ENCODE data around the gene ZFHX3. TPM values are rescaled to one million over a fixed set of nuclear protein-coding genes. Genes with fewer than 3 reads are reported as not detected.

Gene ZFHX3
- total and polyA plus RNA-seq, 2 donors from 2014 or later: 2.3 to 29.3 TPM

DNA sequence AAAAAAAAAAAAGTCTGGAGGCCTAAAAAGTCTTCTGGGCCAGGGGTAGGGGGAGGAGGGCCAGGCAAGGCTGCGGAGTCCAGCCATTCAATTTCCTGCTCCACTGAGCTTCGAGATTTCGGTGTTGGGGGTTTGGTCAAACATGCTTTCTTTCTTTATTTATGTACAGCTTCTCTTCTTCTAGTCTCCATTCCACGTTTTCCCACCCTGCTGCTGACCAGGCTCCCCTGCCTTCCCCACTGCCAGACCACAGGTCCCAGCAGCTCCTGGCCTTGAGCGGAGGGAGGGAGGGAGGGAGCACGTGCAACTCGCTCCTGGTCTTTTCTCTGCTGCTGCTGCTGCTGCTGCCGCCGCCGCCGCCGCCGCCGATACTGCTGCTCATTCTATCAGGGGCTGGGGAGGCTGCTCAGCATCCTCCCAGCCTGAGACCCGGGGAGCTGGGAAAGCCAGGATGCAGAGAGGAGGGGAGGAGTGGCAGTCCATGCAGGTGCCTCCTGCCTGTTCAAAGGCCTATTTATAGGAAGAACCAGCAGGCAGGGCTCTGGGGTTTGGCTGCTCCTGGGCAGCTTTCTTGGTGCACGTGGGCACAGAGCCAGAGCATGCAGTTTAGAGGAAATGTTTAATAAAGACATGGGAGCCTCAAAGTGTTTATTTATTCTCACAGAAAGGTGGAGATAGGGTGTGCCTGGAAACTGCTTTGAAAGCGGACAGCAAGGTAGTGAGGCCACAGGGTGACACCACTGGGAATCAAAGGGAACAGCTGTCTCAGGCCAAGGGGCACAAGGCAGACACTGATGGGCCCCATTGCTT, 23.4 kb upstream of the ZFHX3 start:
- Histone ChIP-seq H3K4me1 (ENCODE audit: control insufficient read depth in 2 of 3, insufficient read depth in 2 of 3, low read depth in 1 of 3, low read length in 3 of 3) (peaks cover 0 to 24% (median 0%) of the 10 kb centered on the region in 3 donors), H3K27me3 (ENCODE audit: control insufficient read depth, insufficient read depth, low read length) (peaks cover 3% of the 10 kb centered on the region), H3K27ac (ENCODE audit: low read depth in 2 of 2, low read length in 2 of 2) (peak overlapping the region; percentile 19 to 32), H3K36me3 (ENCODE audit: control insufficient read depth in 2 of 3, insufficient read depth in 3 of 3, low read length in 3 of 3) (no peaks in the 10 kb centered on the region), H3K4me3 (ENCODE audit: low read length in 3 of 3) (peak overlapping the region; percentile 28 to 39 (median 28)), H3K9me3 (ENCODE audit: control insufficient read depth in 2 of 3, insufficient read depth in 1 of 3, low read length in 3 of 3) (no peaks in the 10 kb centered on the region), H3K9ac (ENCODE audit: low read length in 3 of 3) (peak overlapping the region in 1 of 3 donors; percentile 55)
- FAIRE-seq (no peak), DNase-seq (peak; percentile 84 to 91 (median 86))
- intact Hi-C loops (cut with DNase I): no loop called here
- TF ChIP-seq, protein P1, sequence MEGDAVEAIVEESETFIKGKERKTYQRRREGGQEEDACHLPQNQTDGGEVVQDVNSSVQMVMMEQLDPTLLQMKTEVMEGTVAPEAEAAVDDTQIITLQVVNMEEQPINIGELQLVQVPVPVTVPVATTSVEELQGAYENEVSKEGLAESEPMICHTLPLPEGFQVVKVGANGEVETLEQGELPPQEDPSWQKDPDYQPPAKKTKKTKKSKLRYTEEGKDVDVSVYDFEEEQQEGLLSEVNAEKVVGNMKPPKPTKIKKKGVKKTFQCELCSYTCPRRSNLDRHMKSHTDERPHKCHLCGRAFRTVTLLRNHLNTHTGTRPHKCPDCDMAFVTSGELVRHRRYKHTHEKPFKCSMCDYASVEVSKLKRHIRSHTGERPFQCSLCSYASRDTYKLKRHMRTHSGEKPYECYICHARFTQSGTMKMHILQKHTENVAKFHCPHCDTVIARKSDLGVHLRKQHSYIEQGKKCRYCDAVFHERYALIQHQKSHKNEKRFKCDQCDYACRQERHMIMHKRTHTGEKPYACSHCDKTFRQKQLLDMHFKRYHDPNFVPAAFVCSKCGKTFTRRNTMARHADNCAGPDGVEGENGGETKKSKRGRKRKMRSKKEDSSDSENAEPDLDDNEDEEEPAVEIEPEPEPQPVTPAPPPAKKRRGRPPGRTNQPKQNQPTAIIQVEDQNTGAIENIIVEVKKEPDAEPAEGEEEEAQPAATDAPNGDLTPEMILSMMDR (IDR thresholded peaks at IDR 0.05; ENCODE audit: borderline replicate concordance, extremely low read depth, insufficient read depth): no peak

DNA sequence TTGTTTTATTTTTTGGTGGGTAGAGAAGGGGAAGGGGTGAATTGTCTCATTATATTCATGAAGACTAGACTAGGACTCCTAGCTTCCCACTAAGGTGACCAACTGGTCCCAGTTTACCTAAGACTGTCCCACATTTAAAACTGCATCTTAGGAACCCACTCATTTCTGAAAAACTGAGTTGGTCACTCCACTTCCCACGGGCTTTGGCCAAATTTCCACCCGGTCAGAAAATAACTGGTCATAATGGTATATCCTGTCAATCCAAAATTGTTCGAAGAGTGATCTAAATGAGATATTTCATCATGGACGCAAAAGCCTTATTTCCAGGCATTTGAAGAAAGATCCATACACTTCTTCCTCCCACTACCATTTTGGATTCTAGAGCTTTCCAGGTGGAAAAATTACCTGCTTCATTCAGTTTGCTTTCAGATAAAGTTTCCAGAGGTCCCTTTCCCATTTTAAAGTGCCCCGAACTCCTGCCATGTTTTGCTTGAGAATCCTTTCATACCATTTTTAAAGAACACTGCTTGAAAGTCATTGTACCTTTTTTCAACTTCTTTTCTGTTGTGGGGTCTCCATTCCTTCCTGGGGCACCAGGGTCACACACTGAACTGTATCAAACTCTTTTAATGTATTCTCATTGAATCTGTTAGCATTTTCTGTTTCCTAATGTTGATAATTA, 21.8 kb upstream of the ZFHX3 start:
- Histone ChIP-seq H3K4me3 (ENCODE audit: low read length in 3 of 3) (no peak overlapping the region), H3K27ac (ENCODE audit: low read depth in 2 of 2, low read length in 2 of 2) (peak overlapping the region; percentile 39 to 85), H3K9me3 (ENCODE audit: control insufficient read depth in 2 of 3, insufficient read depth in 1 of 3, low read length in 3 of 3) (no peaks in the 10 kb centered on the region), H3K9ac (ENCODE audit: low read length in 3 of 3) (peak overlapping the region in 1 of 3 donors; percentile 34), H3K27me3 (ENCODE audit: control insufficient read depth, insufficient read depth, low read length) (peaks cover 17% of the 10 kb centered on the region), H3K4me1 (ENCODE audit: control insufficient read depth in 2 of 3, insufficient read depth in 2 of 3, low read depth in 1 of 3, low read length in 3 of 3) (peaks cover 0 to 30% (median 0%) of the 10 kb centered on the region in 3 donors), H3K36me3 (ENCODE audit: control insufficient read depth in 2 of 3, insufficient read depth in 3 of 3, low read length in 3 of 3) (no peaks in the 10 kb centered on the region)
- TF ChIP-seq, protein P1 (IDR thresholded peaks at IDR 0.05; ENCODE audit: borderline replicate concordance, extremely low read depth, insufficient read depth): no peak
- peak in 1 of 5 donors; percentile 19 for DNase-seq
- no peak for FAIRE-seq
- intact Hi-C loops (cut with DNase I): no loop called here

DNA sequence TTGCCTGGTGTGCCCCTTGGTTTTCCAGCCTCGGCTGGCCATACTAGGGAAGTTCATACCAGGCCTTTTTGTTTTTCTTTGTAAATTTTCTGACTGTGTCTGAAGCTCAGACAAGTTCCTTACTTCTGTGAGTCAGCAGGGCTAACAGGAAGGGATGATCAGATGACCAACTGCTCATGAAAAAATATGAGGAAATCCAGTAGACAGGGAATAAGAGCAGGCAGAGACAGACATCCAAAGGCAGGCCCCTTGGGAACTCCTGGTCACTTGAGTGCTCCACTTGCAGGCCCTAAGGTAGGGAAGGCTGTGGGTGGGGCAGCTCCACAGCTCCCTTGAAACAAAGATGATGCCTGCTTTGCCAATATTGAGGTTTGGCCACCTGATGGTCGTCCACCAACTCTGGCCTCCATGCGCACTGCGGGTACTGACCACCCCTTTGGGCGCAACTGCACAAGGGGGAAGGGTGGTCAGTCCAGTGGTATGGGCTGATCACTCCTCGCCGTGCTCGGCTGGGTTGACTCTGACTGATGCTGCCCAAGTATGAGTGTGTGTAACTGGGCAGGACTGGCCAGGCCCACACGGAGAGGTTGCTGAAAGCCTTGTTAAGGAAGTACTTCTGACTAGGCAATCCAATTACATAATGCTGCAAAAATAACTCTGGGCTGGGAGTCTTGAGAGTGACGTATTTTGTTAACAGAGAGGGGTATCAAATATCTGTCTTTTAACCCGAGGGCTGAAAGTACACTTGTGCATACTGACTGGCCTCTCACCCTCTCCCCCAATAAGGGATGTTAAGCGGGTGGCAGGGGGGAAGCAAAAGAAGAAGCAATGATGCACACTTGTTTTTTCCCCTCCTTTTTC, 20.8 kb upstream of the ZFHX3 start:
- intact Hi-C loops (cut with DNase I): no loop called here
- Histone ChIP-seq H3K27me3 (ENCODE audit: control insufficient read depth, insufficient read depth, low read length) (peaks cover 24% of the 10 kb centered on the region), H3K27ac (ENCODE audit: low read depth in 2 of 2, low read length in 2 of 2) (peak overlapping the region; percentile 85 to 89), H3K9me3 (ENCODE audit: control insufficient read depth in 2 of 3, insufficient read depth in 1 of 3, low read length in 3 of 3) (no peaks in the 10 kb centered on the region), H3K4me3 (ENCODE audit: low read length in 3 of 3) (no peak overlapping the region), H3K36me3 (ENCODE audit: control insufficient read depth in 2 of 3, insufficient read depth in 3 of 3, low read length in 3 of 3) (no peaks in the 10 kb centered on the region), H3K4me1 (ENCODE audit: control insufficient read depth in 2 of 3, insufficient read depth in 2 of 3, low read depth in 1 of 3, low read length in 3 of 3) (peaks cover 0 to 30% (median 0%) of the 10 kb centered on the region in 3 donors), H3K9ac (ENCODE audit: low read length in 3 of 3) (peak overlapping the region in 1 of 3 donors; percentile 4)
- no peak for FAIRE-seq
- peak; percentile 52 to 92 (median 82) for DNase-seq
- TF ChIP-seq, protein P1 (IDR thresholded peaks at IDR 0.05; ENCODE audit: borderline replicate concordance, extremely low read depth, insufficient read depth): no peak

Measured in kidney (tissue), 14 donors.